Ascending aorta (tissue), 2 donors: Measurements from ENCODE around the gene PSMD10. TPM values are rescaled to one million over a fixed set of nuclear protein-coding genes. Genes with fewer than 3 reads are reported as not detected.

Source experiments
- DNase-seq, 2 donors: peaks; one replicate each; pipeline ENCODE4 v3.0.0-alpha.2; 2019; ENCODE audit warnings: low spot score in 2 of 2
- H3K27ac ChIP-seq, 2 donors: fragments of 200-600 bp; sonication (generic); one replicate each; pipeline ENCODE4 v1.5.1; 2016 to 2017; ENCODE audit warnings: mild to moderate bottlenecking in 1 of 2
- H3K27me3 ChIP-seq: fragments of 200-600 bp; sonication (generic); one replicate; pipeline ENCODE4 v1.5.1; 2017
- H3K36me3 ChIP-seq, 2 donors: fragments of 200-600 bp; sonication (generic); one replicate each; pipeline ENCODE4 v1.5.1; 2016
- H3K4me1 ChIP-seq, 2 donors: fragments of 200-600 bp; sonication (generic); one replicate each; pipeline ENCODE4 v1.5.1; 2016 to 2017; ENCODE audit warnings: mild to moderate bottlenecking in 1 of 2
- H3K4me3 ChIP-seq, 2 donors: fragments of 200-600 bp; sonication (generic); one replicate each; pipeline ENCODE4 v1.5.1; 2016 to 2017; ENCODE audit warnings: mild to moderate bottlenecking in 1 of 2
- H3K9me3 ChIP-seq, 2 donors: fragments of 200-600 bp; sonication (generic); one replicate each; pipeline ENCODE4 v1.5.1; 2016
- intact Hi-C: fragments of 100-400 bp; cut with DNase I; formaldehyde crosslinking; loops from one replicate; pipeline ENCODE4 v1.15.1; 2023
- total RNA-seq: library from RNA; depleted of rRNA; stranded (reverse); fragments of >200 nt; gene quantifications from one replicate; pipeline ENCODE4 v1.1.0, GENCODE V29; 2016
- TF ChIP-seq, protein P1 (sequence below), 3 experiments: fragments of 200-600 bp in 2 of 3; fragments of 450-650 bp in 1 of 3; sonication (generic) in 2 of 3; IDR thresholded peaks; one replicate each; pipeline ENCODE4 v1.5.1; 2016 to 2019; ENCODE audit warnings: antibody characterized with exemption in 3 of 3, mild to moderate bottlenecking in 1 of 3, moderate library complexity in 1 of 3

Gene PSMD10
- total RNA-seq, 1 donor from 2014 or later = 11.5 TPM

GRCh38 chrX:108091878-108092291 lies 543 bp upstream of the PSMD10 start:
- no peaks in the 10 kb centered on the region for H3K4me1 ChIP-seq
- intact Hi-C loops = loop anchor here (2.0 to 5.0 kb wide), 7 partner anchors 265 to 1445 kb away; partner anchors contain the start of genes COL4A5, COL4A6, MID2 and MORC4
- H3K27me3 ChIP-seq = no peaks in the 10 kb centered on the region
- TF ChIP-seq, protein P1, sequence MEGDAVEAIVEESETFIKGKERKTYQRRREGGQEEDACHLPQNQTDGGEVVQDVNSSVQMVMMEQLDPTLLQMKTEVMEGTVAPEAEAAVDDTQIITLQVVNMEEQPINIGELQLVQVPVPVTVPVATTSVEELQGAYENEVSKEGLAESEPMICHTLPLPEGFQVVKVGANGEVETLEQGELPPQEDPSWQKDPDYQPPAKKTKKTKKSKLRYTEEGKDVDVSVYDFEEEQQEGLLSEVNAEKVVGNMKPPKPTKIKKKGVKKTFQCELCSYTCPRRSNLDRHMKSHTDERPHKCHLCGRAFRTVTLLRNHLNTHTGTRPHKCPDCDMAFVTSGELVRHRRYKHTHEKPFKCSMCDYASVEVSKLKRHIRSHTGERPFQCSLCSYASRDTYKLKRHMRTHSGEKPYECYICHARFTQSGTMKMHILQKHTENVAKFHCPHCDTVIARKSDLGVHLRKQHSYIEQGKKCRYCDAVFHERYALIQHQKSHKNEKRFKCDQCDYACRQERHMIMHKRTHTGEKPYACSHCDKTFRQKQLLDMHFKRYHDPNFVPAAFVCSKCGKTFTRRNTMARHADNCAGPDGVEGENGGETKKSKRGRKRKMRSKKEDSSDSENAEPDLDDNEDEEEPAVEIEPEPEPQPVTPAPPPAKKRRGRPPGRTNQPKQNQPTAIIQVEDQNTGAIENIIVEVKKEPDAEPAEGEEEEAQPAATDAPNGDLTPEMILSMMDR (IDR thresholded peaks at IDR 0.05) = no peak
- peak overlapping the region in 1 of 2 donors; percentile 45 for H3K27ac ChIP-seq
- H3K4me3 ChIP-seq = peak overlapping the region; percentile 50 to 77
- peaks cover 0 to under 1% of the 10 kb centered on the region in 2 donors for H3K36me3 ChIP-seq
- no peak for DNase-seq
- H3K9me3 ChIP-seq = no peaks in the 10 kb centered on the region

DNA sequence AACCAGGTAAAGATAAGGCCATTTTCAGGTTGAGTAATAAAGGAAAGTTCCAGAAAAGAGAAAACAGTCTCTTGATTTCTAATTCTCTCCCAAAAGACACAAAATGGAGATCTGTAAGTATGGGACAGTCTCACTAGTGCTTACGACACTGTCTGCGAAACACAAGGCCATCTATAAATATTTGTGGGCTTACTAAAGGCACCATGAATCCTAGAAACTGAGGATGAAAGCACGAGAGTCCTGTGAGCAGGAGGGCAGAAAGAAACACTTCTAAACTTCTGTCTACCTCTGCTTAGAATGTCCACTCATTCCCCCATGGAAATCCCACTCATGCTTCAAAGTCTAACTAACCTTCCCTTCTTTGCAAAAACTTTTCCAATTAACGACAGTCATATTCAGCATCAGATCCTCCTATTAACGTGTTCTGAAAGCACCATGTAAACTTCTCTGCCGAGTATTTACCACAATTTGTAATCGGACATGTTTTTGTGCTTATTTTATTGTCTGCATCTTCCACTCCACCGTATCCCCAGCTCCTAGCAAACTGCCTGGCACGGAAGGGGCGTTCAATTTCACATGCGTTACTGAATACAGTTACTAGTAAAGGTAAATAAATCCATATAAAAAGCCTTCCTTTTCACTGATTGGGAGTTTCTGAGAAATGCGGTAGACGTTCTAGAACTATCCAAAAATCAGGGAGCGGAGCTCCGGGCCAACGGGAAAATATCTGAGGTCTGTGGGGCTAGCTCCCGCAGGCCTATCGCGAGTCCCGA lies 665 bp downstream of the PSMD10 start:
- intact Hi-C loops = loop anchor here (2.0 to 5.0 kb wide), 7 partner anchors 263 to 1447 kb away; partner anchors contain the start of genes COL4A5, COL4A6, MID2 and MORC4

DNA sequence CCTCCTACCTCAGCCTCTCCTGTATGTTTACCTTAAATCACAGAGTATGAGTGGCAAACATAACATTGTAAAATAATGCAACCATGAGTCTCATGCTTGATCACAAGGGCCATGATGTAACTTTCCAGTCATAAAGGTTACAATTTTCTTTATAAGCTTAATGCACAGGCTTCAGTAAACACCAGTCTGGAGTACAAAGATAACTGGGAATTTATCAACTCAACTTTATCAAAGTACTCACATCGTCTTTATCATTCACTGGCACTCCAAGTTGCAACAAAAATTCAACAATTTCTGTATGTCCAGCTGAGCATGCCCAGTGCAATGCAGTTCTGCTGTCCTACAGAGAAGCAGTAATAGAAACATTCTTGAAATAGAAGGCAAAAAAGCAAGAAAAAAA lies 2.8 kb downstream of the PSMD10 start:
- TF ChIP-seq, protein P1 (IDR thresholded peaks at IDR 0.05) = no peak
- Histone ChIP-seq H3K27ac (no peak overlapping the region), H3K36me3 (peaks cover 3 to 5% of the 10 kb centered on the region in 2 donors), H3K9me3 (no peaks in the 10 kb centered on the region), H3K27me3 (no peaks in the 10 kb centered on the region), H3K4me1 (no peaks in the 10 kb centered on the region), H3K4me3 (no peak overlapping the region)
- no peak for DNase-seq
- intact Hi-C loops = no loop called here

More for the DNA sequence above, 665 bp downstream of the PSMD10 start:
- no peaks in the 10 kb centered on the region for H3K27me3 ChIP-seq
- H3K27ac ChIP-seq = peak overlapping the region; percentile 62 to 80
- no peak for DNase-seq
- H3K36me3 ChIP-seq = peaks cover 3 to 5% of the 10 kb centered on the region in 2 donors
- H3K4me1 ChIP-seq = no peaks in the 10 kb centered on the region
- TF ChIP-seq, protein P1 (IDR thresholded peaks at IDR 0.05) = no peak
- peak overlapping the region; percentile 51 to 77 for H3K4me3 ChIP-seq
- no peaks in the 10 kb centered on the region for H3K9me3 ChIP-seq

DNA sequence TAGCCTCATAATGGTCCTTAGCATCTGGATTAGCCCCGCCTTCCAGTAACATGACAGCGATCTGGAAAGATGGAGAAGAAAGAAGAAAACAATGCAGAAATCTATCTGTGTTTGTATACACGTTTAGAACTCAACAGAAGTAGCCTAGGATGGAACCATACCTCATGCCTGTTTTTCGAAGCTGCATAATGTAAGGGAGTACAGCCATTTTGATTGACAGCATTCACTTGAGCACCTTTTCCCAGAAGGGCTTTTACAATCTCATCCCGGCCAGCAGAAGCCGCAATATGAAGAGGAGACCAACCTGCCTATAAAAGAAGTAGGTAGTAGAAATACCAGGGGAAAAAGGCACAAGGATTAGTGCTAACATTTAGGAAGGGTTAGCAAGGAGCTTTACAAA lies 3.5 kb downstream of the PSMD10 start:
- Histone ChIP-seq H3K27me3 (no peaks in the 10 kb centered on the region), H3K9me3 (no peaks in the 10 kb centered on the region), H3K27ac (no peak overlapping the region), H3K36me3 (peaks cover 3 to 5% of the 10 kb centered on the region in 2 donors), H3K4me1 (no peaks in the 10 kb centered on the region), H3K4me3 (no peak overlapping the region)
- DNase-seq = no peak
- TF ChIP-seq, protein P1 (IDR thresholded peaks at IDR 0.05) = no peak
- intact Hi-C loops = no loop called here

- DNase-seq = no peak
- Histone ChIP-seq H3K27me3 (no peaks in the 10 kb centered on the region), H3K4me1 (no peaks in the 10 kb centered on the region), H3K4me3 (no peak overlapping the region), H3K36me3 (no peaks in the 10 kb centered on the region), H3K9me3 (no peaks in the 10 kb centered on the region), H3K27ac (no peak overlapping the region)
- TF ChIP-seq, protein P1 (IDR thresholded peaks at IDR 0.05) = no peak
- intact Hi-C loops = no loop called here
Observed at GRCh38 chrX:108081110-108081509, 10.2 kb downstream of the PSMD10 start.
